ENCODE measurements around the gene STXBP4.
A peak's percentile ranks its signal among the peaks of the same experiment; 100 is the strongest.

The STXBP4 gene

DNA sequence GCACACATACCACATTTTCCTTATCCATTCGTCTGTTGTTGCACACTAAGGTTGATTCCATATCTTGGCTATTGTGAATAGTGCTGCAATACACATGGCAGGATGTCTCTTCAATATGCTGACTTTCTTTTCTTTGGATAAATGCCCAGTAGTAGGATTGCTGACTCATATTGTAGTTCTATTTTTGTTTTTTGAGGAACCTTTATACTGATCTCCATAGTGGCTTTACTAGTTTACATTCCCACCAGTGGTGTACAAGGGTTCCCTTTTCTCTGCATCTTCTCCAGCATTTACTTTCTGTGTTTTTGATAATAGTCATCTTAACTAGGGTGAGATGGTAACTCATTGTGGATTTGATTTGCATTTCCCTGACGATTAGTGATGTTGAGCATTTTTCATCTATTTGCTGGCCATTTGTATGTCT is 118.1 kb downstream of the STXBP4 start:
- DNase-seq (ENCODE audit: low read depth, low spot score): peak; percentile 92
- no peak overlapping the region for H3K4me3 ChIP-seq (ENCODE audit: low read depth, low read length)
- in situ Hi-C loops (cut with HindIII; ENCODE audit: low sequenced_read_pairs): no loop called here
- TF ChIP-seq, protein P1, sequence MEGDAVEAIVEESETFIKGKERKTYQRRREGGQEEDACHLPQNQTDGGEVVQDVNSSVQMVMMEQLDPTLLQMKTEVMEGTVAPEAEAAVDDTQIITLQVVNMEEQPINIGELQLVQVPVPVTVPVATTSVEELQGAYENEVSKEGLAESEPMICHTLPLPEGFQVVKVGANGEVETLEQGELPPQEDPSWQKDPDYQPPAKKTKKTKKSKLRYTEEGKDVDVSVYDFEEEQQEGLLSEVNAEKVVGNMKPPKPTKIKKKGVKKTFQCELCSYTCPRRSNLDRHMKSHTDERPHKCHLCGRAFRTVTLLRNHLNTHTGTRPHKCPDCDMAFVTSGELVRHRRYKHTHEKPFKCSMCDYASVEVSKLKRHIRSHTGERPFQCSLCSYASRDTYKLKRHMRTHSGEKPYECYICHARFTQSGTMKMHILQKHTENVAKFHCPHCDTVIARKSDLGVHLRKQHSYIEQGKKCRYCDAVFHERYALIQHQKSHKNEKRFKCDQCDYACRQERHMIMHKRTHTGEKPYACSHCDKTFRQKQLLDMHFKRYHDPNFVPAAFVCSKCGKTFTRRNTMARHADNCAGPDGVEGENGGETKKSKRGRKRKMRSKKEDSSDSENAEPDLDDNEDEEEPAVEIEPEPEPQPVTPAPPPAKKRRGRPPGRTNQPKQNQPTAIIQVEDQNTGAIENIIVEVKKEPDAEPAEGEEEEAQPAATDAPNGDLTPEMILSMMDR (IDR thresholded peaks at IDR 0.05; ENCODE audit: low read depth, low read length): no peak

DNA sequence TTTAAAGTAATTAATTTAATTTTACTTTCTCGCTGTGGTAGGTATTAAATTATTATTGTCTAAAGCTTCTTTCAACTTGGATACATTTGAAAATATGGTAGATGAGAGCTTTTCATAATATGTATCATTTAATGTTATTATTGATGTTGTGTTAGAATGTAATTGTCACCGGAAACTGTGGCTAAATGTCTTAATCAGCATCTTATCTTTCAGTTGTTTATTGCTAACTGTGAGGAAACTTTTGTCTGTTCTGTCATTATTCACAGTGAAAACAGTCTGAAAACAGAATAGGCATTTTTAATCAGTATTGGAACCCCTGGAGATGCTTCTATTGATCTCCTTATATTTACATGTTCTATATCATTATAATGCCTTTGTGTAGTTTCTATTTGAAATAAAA is 120.7 kb downstream of the STXBP4 start:
- in situ Hi-C loops (cut with HindIII; ENCODE audit: low sequenced_read_pairs): no loop called here
- no peak overlapping the region for H3K4me3 ChIP-seq (ENCODE audit: low read depth, low read length)
- DNase-seq (ENCODE audit: low read depth, low spot score): no peak
- TF ChIP-seq, protein P1 (IDR thresholded peaks at IDR 0.05; ENCODE audit: low read depth, low read length): no peak

DNA sequence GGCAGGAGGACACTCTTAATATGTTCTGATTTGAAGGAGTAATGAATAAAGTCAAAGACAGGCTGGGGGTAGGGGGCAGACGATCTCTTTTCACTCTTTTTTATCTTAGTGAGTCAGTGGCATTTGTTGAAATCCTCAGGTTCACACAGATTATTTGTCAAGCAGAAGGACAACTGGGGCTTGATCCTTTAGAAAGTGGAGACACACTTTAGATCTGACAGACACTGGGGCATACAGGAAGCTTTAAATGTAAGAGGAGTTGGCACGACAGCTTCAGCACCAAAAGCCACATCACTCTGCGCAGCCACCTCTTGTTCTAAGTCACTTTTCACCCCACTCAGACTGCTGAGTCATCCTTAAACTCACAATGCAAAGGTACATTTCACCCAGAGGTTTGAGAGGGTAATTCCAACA is 121.5 kb downstream of the STXBP4 start:
- TF ChIP-seq, protein P1 (IDR thresholded peaks at IDR 0.05; ENCODE audit: low read depth, low read length): no peak
- DNase-seq (ENCODE audit: low read depth, low spot score): peak; percentile 34
- no peak overlapping the region for H3K4me3 ChIP-seq (ENCODE audit: low read depth, low read length)
- in situ Hi-C loops (cut with HindIII; ENCODE audit: low sequenced_read_pairs): no loop called here

DNA sequence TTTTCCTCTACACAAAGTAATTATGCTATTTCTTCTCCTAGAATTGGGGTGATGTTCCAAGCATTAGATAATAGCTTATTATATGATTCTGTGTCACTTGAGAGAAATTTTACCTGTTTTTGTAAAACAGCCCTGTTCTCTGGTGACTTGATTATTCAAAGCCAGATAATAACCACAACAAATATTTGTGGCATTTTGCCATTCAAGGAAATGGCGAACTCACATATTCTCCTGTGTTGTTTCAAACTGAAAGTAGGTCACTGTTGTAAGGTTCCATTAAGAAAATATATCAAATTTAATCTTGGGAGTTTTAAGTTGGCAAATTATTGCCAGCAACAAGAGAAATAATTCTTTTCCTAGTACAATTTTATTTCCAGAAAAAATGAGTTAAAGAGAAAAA is 124.8 kb downstream of the STXBP4 start:
- TF ChIP-seq, protein P1 (IDR thresholded peaks at IDR 0.05; ENCODE audit: low read depth, low read length): no peak
- in situ Hi-C loops (cut with HindIII; ENCODE audit: low sequenced_read_pairs): no loop called here
- DNase-seq (ENCODE audit: low read depth, low spot score): no peak
- H3K4me3 ChIP-seq (ENCODE audit: low read depth, low read length): no peak overlapping the region

DNA sequence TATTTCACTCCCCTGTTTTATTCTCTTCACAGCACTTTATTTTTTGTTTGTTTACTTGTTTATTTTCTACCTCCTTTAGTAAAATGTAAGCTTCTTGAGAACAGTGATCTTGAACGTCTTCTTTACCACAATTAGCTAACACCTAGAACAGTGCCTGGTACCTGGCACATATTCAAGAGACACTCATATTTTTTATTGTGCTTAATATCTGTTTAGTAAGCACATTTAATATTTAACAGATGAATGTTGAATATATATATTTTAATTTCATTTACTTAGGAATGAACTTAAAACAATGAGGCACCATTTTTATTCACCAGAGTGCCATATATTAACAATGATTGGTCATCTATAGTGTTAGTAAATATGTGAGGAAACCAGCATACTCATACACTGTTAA is 130.2 kb downstream of the STXBP4 start:
- no peak overlapping the region for H3K4me3 ChIP-seq (ENCODE audit: low read depth, low read length)
- TF ChIP-seq, protein P1 (IDR thresholded peaks at IDR 0.05; ENCODE audit: low read depth, low read length): no peak
- in situ Hi-C loops (cut with HindIII; ENCODE audit: low sequenced_read_pairs): no loop called here
- no peak for DNase-seq (ENCODE audit: low read depth, low spot score)

DNA sequence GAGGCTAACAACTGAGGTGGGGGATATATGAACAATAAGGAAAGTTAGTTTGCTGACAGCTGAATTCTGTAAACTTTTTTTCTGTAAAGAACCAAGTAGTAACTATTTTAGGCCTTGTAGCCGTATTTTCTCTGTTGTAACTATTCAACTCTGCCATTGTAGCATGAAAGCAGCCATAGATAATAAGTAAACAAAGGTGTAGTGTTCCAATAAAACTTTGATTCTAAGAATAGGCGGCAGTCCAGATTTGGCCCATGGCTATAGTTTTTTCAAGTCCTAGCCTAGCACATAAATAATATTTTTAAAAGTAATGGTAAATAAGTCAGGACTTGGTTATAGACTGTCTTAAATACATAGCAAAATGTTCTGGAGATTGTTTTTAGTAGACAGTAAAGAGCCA is 142.0 kb downstream of the STXBP4 start:
- TF ChIP-seq, protein P1 (IDR thresholded peaks at IDR 0.05; ENCODE audit: low read depth, low read length): no peak
- no peak for DNase-seq (ENCODE audit: low read depth, low spot score)
- no peak overlapping the region for H3K4me3 ChIP-seq (ENCODE audit: low read depth, low read length)
- in situ Hi-C loops (cut with HindIII; ENCODE audit: low sequenced_read_pairs): no loop called here

DNA sequence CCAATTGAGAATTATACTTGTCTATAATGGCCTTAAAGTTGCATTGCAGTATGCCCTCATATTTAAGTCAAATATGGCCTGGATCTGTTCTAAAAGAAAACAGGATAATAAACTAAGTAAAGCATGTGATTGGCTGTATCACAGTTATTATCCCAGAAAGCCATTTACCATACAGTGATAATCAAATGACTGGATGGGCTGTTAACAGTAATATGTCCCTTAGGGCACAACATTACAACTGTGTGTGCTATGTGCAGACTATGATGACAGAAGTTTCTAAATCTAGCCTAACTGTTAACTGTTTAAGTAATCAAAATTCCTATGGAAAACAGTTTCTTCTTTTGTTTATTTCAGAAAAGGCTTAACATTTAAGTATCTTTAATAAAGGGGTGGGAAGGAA is 145.7 kb downstream of the STXBP4 start:
- no peak overlapping the region for H3K4me3 ChIP-seq (ENCODE audit: low read depth, low read length)
- TF ChIP-seq, protein P1 (IDR thresholded peaks at IDR 0.05; ENCODE audit: low read depth, low read length): no peak
- no peak for DNase-seq (ENCODE audit: low read depth, low spot score)
- in situ Hi-C loops (cut with HindIII; ENCODE audit: low sequenced_read_pairs): no loop called here

All from astrocyte of the spinal cord (primary cell).